SH-SY5Y (cell line): ENCODE results near the gene PRKG1.

Source experiments
- GATA2 ChIP-seq: IDR thresholded peaks from 2 replicates; pipeline ENCODE4 v1.6.1; 2011; ENCODE audit warnings: mild to moderate bottlenecking, low read depth, low read length
- GATA3 ChIP-seq: IDR thresholded peaks from 2 replicates; pipeline ENCODE4 v1.6.1; 2011; ENCODE audit warnings: low read depth, mild to moderate bottlenecking, low read length, moderate library complexity

PRKG1 gene

DNA sequence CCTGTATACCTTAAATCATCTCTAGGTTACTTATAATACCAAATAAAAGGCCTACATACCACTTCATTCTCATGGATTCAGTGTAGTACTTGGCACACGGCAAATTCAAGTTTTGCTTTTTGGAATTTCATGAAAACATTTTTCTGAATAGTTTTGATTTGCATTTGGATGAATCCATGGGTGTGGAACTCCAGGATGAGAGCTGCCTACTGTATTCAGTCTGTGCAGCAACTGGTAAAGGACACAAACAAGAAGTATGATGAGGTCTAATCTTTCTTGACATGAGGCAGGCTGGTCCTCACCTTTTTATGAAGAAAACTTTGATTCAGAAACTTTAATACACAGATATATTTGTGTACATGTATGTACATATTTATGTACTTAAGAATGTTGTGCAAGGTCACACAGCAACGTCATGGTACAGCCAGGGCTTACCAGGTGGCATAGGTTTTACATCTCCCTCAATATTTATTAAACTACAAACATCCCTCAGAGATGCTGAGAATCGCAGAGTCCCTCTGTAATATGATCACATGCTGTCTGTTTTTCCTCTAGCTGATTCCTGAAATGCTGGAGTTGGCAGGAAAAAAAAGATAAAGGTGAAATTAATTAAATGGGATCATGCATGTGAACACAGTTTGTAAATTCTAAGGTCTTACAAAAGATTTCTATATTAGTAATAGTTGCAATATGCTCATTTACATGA lies 239.6 kb downstream of the PRKG1 start:
- TF ChIP-seq GATA2 (no peak), GATA3 (no peak)

DNA sequence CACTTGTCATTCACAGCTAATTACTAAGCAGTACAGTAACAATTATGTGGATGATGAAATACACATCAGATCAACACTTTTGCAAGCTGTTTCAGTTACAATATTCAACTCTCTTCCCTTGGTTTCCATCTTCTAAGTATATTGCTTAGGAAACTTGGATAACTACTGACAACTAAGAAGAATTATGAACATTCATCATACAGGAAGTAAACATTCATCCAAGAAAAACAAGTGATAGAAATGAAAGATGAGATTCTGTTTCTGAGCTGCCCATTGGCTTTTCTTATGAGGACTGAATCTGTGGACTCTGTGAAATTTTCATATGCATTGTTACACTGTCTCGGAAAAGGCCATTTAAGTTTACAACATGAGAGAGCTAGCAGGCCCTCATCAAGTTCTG lies 240.2 kb downstream of the PRKG1 start:
- TF ChIP-seq GATA2 = no peak

DNA sequence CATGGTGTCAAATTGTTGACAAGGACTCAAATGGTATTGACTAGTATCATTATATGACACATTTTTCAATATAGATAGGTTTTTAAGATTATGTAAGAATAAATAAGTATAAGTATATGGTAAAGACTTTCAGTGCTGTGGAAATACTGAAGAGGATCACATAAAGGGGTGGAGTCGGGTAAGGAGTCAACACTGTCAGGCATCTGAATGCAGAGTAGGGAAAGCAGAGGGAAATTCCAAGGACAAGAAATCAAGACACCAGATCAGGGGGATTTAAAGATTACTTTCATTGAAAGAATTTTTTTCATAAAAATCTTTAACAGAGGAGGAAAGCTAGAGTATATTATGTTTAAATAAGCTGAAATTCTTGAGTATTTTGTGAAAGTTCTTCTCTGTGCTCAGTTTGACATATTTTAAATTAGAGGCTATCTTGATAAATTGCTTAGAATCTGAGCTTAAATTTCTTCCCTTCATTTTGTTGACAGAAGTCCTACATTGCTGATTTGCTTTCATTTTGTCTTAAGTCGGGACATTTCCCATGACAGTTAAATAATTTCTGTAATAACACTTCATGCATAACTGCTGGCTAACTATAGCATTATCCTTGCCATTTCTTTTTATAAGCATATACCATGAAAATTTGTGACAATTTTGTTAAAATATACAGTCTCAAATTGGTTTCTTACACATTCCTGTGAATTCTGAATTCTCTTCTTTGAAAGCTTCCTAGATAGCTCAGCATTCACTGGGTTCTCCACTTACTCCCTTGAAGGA lies 244.3 kb downstream of the PRKG1 start:
- TF ChIP-seq GATA2 (no peak), GATA3 (no peak)

DNA sequence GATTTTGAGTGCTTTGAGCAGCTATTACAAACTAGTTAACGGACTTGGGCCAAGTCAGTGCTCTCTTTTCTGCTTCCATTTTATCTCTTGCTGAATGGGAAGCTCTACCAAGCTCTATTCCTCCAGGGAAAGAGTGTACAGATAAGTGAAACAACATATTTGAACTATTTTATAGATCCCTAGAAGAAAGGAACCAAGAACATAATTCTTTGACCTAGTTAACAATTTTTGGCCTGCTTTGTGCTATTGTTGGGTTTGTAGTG lies 244.8 kb downstream of the PRKG1 start:
- TF ChIP-seq GATA3 (no peak), GATA2 (no peak)

DNA sequence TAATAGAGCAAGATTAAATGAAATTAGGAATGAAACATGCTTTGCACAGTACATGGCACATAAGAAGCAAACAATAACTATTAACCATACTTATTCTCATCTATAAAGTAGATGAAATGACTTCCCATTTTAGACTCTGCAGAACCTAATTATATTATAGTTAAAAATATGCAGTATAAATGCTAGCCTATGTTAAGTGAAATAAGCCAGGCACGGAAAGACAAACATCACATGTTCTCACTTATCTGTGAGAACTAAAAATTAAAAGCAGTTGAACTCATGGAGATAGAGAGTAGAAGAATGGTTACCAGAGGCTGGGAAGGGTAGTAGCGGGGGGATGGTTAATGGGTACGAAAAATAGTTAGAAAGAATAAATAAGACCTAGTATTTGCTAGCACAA lies 247.0 kb downstream of the PRKG1 start:
- TF ChIP-seq GATA3 (no peak), GATA2 (no peak)

DNA sequence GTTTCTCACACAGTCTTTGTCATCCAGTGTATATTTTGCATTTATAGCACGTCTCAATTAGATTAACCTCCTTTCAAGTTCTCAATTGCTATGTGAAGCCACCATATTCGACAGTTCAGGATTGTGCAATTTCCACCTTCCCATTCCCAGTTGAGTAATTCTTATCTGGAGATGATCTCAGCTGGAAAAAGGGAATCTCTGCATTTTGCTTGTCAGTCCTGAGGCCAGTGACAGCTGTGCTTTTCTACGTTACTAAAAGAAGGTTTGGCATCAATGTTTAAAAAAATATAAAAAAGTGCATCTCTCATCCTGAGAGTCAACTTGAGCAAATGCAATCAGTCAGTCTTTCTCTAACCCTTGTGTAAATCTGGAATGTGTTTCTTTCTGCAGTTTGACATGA lies 247.7 kb downstream of the PRKG1 start:
- TF ChIP-seq GATA3 (peak; percentile 65), GATA2 (peak; percentile 90)

DNA sequence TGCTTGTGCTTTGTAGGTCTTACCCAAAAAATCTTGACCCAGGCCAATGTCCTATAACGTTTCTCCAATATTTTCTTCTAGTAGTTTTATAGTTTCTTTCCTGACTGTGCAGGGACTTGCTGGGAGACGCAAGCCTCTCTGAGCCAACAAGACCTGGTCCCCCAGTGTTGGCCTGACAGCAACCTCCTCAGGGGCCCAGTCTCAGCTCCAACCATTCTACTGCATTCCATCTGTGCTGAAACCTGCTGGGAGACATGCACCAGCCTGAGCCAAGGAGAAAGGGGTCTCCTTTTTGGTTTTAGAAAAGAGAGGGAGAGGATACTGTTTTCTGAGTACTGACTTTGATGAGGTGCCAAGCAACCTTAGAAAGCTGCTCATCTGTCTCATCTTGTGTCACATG lies 251.4 kb downstream of the PRKG1 start:
- TF ChIP-seq GATA3 = no peak
- no peak for TF ChIP-seq GATA2

DNA sequence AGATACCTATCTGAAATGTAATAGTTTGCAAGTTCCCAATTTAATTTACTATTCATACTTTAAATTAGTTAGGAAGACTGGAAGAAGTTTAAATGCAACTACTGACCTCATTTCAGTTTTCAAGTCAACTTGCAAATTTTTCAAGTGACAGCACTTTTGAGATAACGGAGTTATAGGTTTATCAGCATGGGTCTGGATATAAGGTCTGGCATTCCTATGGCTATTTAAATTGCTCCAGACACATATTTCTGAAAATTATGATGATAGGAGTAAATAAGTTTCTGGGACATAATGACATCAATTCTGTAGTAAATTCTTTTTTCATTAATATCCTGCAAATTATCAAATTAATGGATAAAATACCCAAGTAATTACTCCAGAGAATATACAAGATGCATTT lies 251.9 kb downstream of the PRKG1 start:
- TF ChIP-seq GATA3 (no peak), GATA2 (no peak)

DNA sequence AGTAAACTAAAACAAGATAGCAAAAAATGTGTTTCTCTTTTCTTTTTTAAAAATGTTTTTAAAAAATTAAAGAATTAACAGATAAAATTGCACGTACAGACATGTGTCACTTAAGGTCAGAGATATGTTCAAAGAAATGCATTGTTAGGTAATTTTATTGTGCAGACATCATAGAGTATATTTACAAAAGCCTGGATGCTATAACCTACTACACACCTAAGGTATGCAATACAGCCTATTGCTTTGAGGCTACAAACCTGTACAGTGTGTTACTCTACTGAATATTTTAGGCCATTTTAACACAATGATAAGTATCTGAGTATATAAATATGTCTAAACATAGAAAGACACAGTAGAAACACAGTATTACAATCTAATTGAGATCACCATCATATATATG lies 253.1 kb downstream of the PRKG1 start:
- no peak for TF ChIP-seq GATA3
- no peak for TF ChIP-seq GATA2

DNA sequence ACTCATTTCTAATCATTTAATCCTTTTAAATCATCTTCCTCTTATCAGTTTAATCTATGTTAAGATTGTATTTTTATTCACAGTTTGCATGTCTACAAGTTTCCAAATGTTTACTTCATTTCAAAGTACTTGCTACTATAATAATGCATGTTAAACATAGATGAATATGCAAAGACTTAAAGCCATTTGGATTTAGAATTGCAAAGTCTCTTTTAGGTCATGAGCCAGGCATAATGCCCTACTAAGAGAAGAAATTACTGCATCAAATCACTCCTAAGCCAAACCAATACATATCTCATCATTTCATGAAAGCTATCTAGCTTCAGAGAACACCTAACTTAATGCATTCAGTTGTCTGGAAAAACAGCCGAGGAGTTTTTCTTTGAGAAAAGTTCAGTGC lies 266.1 kb downstream of the PRKG1 start:
- TF ChIP-seq GATA3 (no peak), GATA2 (no peak)

DNA sequence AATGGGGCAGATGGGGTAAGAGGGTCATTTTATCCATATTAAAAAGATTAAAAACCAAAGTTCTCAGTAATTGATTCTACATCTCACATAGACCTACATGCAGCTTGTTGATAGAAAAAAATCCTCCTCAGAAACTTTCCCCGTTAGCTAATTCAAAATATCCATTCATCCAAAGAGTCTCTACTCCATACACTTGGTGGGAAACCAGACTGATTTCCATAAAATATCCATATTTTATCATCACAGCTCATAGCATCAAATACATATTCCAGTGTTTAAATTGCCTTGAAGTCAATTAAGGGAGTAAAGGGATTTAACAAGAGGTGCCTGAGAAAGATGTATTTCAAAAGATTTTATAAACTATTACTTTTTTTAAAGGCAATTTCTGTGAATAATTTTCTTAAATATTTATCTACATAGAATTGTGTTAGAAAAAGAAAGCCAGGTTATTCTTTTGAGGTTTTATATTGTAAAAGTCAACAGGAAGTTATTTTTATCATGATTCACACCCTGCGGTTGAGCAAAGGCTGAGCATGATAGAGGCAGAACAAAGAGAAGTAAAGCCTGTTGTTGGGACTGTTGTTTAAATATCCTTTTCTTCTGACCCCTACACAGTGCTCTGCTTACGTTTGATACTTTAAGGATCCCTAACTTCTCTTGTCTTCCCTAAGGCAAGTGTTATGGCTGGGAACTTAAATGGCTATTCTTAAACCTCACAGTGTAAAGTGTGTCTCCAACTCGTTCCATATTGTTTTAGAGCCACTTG lies 266.7 kb downstream of the PRKG1 start:
- TF ChIP-seq GATA3 (no peak), GATA2 (no peak)

DNA sequence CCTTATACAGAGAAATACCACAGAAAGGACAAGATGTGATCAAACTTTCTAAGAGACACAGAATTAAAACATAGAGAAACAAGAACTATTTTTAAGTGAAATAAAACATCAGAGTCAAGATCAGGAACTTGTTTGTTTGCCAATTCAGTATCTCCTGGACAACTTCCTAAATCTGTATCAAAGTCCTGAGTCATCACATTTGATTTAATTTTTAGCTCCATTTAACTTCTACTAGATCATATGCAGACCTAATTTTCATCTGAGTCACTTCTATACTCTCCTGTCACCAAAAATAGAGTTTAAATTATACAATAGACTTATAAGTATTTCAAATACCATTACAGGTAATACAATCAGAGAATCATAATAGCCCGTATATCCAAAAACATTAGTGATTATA lies 268.1 kb downstream of the PRKG1 start:
- TF ChIP-seq GATA2 = no peak

DNA sequence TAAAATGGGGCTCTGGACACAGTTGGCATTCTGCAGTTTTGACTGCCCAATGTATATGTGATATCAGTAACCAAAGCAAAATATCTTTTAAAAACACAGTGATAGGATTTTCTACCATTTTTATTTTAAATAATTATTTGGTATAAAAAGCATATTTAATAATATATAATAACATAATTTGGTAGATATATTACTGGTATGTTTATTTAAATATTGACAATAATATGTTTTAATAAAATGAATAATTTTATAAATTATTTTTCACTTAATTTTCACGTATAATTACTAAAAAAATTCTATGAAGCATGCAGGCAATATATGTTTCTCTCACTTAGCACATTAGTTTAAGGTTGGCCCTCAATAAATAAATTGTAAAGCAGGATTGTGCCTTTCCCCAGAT lies 269.1 kb downstream of the PRKG1 start:
- TF ChIP-seq GATA2 (no peak), GATA3 (no peak)

DNA sequence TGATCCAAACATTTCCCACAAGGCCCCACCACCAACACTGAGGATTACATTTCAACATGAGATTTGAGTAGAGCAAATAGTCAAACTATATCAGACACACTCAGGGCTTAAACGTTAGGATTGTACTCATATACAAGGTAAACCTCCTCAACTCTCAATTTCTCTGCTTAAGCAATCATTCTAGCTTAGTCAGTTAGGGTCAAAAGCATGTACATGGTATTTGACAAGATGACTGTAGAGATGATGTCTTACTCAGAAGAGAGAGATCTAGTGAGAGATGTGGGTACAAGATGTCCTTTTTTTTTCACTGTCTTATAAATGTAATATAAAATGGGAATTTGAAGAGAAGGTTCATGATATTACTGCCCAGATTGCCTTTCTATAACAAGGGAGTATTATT lies 270.1 kb downstream of the PRKG1 start:
- TF ChIP-seq GATA2 (no peak), GATA3 (no peak)

DNA sequence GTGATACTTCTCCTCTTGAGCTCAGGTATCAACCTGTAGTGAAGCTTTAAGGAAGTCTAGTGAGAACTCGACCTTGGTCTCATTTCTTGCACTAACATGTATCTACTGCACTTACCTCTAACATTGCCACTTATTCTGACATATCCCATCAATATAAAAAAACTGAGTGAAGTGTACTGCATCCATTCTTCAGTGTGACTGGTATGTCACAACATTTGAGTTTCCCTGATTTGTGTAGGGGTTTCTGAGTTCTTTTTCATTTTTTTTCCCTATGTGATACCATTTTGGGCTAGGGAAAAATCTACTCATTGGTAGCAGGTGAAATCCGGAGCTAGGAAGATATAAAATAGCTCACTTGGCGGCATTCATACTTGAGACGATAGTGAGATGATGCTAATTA lies 274.3 kb downstream of the PRKG1 start:
- no peak for TF ChIP-seq GATA2

DNA sequence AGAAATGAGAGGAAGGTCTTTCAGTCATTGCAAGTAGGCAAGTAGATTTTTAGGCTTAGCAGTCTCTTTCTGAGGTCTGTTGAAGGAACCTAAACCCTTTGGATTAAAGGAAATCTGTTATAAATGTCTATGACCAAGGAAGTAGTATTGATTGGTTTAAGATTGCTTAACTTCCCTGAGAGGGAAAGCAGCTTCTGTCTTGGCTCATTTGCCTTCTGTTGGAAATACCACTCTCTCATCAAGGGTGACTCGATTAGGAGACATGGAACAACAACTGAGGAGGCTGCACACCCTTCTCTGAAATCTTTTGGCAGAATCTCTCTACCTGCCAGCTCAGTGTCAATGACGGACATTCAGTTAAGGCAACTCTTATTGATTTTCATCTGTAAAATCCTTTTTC lies 282.9 kb downstream of the PRKG1 start:
- no peak for TF ChIP-seq GATA3
- no peak for TF ChIP-seq GATA2
